Ecto neural progenitor cell (in vitro differentiated cells): ENCODE results near the gene TICRR.

ENCODE experiments used
- DNase-seq: peaks from one replicate; pipeline ENCODE4 v3.0.0-alpha.2; 2018; ENCODE audit warnings: low spot score

TICRR gene

DNA sequence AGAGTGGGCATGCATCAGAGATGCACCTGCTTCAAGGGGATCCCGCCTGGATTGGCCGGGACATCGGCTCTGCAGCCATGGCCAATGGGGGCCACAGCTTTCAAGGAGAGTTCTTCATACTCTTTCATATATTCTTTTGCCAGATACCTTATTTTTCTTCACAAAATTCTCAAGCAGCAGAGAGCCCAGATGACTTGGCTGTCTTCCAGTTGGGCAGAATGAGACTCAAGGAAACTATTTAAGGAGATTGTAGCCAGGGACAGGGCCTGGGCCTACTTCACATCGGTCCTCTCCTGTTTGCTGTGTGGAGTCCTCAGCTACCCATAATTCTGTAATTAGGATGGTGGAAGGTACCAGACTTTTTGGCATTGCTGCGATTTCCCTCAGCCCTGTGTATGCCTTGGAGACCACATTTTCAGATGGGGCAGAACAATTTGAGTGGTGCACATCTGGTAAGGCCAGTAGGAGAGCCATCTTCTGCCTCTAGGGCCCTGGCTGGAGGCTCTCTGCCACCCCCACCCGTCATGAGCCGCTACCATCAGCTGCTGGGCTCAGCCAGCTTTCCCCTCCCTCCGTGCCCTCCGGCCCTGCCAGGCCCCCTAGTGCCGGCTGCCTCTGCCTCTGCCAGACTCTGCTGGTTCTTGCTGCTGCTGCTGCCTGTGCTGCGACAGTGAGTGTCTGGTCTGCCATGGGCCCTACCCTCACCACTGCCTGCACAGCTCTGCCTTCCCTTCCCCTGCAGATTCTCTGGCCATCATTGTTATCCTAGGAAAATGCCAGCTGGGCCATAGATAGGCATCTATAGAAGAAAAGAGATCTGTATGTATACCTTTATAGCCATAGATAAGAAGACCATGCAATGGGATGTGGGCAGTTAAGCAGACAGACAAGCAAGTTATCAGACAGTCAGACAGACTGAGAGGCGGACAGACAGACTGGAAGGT lies 97.2 kb downstream of the TICRR start:
- DNase-seq = no peak

DNA sequence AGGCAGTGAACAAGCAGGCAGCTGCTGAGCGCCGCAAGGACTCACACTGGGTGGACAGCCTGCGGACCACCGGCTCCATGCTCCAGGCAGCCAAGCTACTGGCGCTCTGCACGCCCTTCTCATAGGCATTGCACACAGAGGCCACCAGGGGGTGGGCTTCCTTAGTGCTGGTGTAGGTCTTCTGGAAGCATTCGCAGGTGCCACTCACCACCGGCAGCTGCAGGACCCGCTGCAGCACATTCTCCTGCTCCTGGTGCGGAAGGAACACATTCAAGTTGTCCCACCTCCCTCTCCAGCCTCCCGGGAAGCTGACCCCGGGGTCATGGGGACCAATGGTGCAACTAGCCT lies 97.9 kb downstream of the TICRR start:
- DNase-seq = peak; percentile 83

DNA sequence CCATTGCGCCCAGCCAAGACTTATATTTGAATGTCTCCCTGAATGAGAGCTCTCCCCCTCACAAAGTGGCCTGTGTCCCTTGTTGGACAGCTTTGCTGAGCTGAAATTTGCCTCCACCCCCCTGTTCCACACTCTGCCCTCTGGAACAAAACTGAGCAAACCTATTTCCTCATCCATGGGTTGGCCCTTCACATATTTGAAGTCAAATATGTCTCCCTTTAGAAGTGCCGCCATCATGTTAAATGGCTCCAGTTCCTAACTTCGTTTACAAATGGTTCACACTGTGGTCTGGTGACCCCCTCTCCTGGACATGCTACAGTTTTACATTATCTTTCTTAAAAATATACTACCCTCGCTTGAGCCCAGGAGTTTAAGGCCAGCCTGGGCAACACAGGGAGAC lies 99.3 kb downstream of the TICRR start:
- DNase-seq = no peak

DNA sequence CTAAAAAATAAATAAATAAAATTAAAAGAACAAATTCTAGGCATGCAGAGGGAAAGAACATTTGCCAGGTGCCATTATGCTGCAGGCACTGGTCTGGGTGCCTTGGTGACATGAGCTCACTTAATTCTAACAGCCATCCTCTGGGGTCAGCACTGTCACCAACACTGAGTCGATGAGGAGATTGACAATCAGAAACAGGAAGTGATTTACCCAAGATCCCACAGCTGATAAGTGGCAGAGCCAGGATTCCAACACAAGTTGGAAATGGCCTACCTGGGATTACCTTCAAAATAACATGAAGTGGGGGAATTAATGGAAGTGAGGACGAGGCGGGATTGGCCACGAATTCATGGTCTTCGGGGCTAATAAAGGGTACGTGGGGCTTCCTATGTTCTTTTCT lies 100.3 kb downstream of the TICRR start:
- DNase-seq = no peak

DNA sequence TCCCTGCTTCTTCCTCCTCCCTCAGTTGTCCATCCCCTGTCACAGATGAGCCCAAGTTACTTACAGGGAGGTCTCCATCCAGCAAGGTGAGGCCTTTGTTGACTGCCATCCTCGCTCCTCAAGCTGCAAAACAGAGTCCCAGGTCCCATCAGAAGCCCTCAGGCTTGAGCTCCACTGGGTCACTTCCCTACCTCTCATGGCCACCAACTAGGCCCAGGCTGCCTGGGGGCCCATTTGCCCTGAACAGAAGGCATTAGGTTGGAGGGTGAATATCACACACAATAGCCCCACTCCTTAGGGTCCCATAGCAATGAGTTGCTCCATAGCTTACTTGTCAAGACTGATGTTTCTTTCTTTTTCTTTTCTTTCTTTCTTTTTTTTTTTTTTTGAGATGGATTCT lies 102.1 kb downstream of the TICRR start:
- DNase-seq = no peak
